Measurements from ENCODE around the gene YIPF5. TPM values are rescaled to one million over a fixed set of nuclear protein-coding genes. Genes with fewer than 3 reads are reported as not detected.

Gene YIPF5
- total RNA-seq, 1 donor from 2014 or later: 48.6 TPM

DNA sequence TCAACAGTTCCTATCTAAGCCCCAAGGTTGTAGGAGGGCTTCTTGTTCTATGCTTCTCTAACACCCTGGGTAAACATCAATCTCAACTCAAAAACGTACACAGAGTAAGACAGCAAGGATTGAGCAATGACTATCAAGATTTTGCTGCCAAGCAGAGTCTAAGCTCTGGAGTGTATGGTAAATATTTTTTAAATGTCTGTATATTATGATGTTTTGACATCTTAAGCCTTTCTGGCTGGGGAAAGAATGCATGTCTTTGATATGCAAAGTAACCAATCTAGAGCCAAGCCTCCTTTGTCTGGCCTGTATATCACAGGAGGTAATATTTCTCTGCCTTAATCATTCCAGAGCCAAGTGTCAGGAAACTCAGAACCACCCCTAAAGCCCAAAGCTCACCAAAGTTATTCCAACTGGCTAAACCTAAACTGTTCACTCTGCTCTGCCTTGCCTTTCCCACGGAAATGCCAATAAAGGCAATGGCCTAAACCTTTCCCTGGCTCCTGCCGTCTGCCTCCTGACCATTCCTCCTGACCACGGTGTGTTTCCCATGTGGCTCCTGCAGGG lies 45.2 kb downstream of the YIPF5 start:
- DNase-seq (ENCODE audit: low spot score): no peak

DNA sequence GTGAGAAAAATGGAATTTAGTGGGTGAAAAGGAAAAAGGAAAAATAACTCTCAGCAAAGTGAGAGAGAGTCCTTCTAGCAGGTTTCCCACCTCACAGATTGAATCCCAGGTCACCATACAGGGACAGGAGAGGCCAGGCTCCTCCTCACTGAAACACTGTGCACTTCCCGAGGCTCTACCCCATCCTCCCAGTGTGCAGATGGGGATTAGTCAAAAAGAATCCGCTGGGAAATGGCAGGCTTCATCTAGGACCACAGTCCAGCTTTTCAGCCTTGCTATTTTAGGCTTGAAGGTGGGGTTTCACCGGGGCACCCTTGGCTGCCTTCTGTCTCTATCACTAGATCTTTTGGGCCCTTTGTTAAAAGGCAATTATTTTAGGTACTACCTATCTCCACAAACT lies 47.8 kb downstream of the YIPF5 start:
- no peak for DNase-seq (ENCODE audit: low spot score)

DNA sequence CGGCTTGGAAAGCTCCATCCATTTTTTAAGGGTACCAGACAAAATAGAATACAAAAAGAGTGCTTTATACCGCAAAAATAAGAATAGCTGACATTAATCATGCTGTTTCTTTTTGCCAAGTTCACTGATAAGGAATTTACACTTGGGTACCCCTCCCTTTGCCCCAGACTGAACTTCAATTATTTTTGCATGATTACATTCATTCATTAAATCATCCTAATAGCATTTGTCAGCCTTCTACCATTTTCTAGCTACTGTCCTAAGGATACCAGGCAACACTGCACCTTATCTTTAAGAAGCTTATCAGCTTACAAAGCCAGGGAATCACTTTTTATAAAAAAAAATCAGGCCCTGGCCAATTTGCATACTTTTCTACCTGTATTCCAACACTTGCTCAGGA lies 48.4 kb downstream of the YIPF5 start:
- no peak for DNase-seq (ENCODE audit: low spot score)

- no peak for DNase-seq (ENCODE audit: low spot score)
Observed at GRCh38 chr5:144121577-144121976, 48.9 kb downstream of the YIPF5 start.

DNA sequence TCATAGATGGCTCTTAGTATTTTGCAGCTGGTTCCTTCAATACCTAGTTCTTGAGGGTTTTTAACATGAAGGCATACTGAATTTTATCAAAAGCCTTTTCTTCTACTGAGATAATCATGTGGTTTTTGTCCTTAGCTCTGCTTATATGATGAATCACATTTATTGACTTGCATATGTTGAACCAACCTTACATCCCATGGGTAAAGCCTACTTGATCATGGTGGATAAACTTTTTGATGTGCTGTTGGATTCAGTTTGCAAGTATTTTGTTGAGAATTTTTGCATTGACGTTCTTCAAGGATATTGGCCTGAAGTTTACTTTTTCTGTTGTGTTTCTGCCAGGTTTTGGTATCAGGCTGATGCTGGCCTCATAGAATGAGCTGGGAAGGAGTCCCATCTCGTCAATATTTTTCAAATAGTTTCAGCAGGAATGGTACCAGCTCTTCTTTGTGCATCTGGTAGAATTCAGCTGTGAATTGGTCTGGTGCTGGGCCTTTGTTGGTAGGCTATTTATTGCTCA lies 49.7 kb downstream of the YIPF5 start:
- DNase-seq (ENCODE audit: low spot score): no peak

DNA sequence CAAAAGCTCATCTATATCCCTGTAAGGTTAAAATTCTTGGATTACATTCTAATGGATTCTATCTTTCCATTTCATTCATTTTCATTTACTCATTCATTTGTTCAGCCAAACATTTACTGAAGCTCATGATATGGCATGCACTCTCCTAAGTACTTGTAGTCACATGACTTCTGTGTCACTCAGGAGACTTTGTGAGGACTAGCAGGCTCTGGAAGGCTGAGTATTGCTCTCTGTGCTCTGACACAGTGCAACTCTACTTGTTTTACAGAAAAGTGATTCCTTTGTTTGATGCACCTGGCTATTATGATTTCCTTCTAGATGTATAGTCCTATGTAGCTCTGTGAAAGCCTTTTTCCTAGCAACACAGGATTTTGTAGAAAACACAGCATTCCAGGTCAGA lies 53.0 kb downstream of the YIPF5 start:
- no peak for DNase-seq (ENCODE audit: low spot score)

- DNase-seq (ENCODE audit: low spot score): no peak
Observed at GRCh38 chr5:144114571-144114970, 55.9 kb downstream of the YIPF5 start.

Other genes with a start within 250 kb of the YIPF5 start
- 0.35 TPM for gene KCTD16, start 214 bp upstream of the YIPF5 start, total RNA-seq

All from mucosa of gallbladder (tissue), 1 donor.